Mammary epithelial cell (primary cell): ENCODE results near the gene KRT72.

Experiments
- EZH2 ChIP-seq: IDR thresholded peaks from 2 replicates; pipeline ENCODE4 v1.6.1; 2012; ENCODE audit warnings: low read length, inconsistent platforms, borderline replicate concordance
- TF ChIP-seq, protein P1 (sequence below), 2 donors: IDR thresholded peaks in 1 of 2; conservative IDR thresholded peaks in 1 of 2; 2 replicates each; pipeline ENCODE4 v1.5.1; 2011 to 2012; ENCODE audit warnings: inconsistent platforms in 2 of 2, low read length in 2 of 2, mild to moderate bottlenecking in 2 of 2, control low read depth in 1 of 2, low read depth in 1 of 2; ENCODE audit not compliant: insufficient read depth in 1 of 2; ENCODE audit errors: extremely low read depth in 1 of 2

DNA sequence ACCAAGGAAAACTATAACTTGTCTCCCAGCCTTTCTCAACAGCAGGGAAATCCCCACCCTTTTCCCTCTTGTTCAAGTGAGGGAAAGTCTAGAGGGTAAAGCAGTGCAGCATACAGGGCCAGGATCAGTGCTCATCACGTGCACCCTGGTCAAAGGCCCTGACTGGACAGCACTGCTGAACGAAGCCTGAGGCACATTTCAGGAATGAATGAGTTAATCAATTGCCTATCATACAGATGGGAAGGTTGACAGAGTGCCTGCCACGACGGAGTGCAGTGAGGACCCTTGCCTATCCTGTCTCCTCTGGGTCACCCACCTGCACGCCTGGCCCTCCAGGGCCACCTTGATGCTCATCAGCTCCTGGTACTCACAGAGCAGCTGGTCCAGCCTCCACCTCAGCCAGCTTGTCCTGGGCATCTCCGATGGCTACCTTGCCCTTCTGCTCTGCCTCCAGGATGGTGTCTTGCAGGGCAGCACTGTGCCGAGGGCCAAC lies 28.8 kb upstream of the KRT72 start:
- TF ChIP-seq, protein P1, sequence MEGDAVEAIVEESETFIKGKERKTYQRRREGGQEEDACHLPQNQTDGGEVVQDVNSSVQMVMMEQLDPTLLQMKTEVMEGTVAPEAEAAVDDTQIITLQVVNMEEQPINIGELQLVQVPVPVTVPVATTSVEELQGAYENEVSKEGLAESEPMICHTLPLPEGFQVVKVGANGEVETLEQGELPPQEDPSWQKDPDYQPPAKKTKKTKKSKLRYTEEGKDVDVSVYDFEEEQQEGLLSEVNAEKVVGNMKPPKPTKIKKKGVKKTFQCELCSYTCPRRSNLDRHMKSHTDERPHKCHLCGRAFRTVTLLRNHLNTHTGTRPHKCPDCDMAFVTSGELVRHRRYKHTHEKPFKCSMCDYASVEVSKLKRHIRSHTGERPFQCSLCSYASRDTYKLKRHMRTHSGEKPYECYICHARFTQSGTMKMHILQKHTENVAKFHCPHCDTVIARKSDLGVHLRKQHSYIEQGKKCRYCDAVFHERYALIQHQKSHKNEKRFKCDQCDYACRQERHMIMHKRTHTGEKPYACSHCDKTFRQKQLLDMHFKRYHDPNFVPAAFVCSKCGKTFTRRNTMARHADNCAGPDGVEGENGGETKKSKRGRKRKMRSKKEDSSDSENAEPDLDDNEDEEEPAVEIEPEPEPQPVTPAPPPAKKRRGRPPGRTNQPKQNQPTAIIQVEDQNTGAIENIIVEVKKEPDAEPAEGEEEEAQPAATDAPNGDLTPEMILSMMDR (conservative IDR thresholded peaks at IDR 0.05 in 1 of 2, IDR thresholded peaks at IDR 0.05 in 1 of 2; ENCODE audit: extremely low read depth in 1 of 2, insufficient read depth in 1 of 2, low read depth in 1 of 2, low read length in 2 of 2): no peak
- no peak for TF ChIP-seq EZH2
